NB4 (cell line): ENCODE data around the gene APOBEC3A.
"Not testable (repeated sequence)": the region's sequence is repeated elsewhere in the genome, so short reads cannot be mapped to it uniquely, and the experiment has no call there.

Source experiments
- MYC ChIP-seq: IDR thresholded peaks from 2 replicates; pipeline ENCODE4 v1.6.1; 2011; ENCODE audit warnings: low read depth, low read length
- POLR2A ChIP-seq: IDR thresholded peaks from 2 replicates; pipeline ENCODE4 v1.6.1; 2011; ENCODE audit warnings: mild to moderate bottlenecking; ENCODE audit not compliant: insufficient read length; ENCODE audit errors: extremely low read depth
- TF ChIP-seq, protein P1 (sequence below): IDR thresholded peaks from one replicate; pipeline ENCODE4 v1.5.1; 2012; ENCODE audit warnings: low read depth, low read length

DNA sequence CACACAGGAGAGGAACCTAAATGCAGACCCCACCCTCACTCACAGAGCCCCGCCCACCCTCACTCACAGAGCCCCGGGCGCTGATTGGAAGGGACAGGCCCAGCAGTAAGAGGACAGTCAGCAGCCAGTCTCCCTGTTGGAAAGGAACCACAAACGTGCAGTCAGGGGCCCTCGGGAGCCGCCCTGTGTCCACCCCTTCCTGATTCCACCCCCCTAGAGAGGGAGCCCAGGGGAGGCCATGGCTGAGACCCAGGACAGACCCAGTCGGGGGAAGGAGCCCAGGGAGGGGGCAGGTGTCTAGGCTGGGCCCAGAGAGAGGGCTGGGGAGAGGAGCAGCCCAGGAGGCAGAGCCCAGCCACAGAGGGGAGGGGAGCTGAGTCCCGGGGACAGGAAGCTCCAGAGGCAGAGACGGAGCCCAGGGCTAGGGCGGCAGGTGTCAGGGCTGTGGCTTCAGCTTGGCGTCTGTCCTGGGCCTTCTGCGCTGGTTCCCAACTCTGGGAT, 35.5 kb downstream of the APOBEC3A start:
- TF ChIP-seq POLR2A, MYC: not testable (repeated sequence)
- TF ChIP-seq, protein P1, sequence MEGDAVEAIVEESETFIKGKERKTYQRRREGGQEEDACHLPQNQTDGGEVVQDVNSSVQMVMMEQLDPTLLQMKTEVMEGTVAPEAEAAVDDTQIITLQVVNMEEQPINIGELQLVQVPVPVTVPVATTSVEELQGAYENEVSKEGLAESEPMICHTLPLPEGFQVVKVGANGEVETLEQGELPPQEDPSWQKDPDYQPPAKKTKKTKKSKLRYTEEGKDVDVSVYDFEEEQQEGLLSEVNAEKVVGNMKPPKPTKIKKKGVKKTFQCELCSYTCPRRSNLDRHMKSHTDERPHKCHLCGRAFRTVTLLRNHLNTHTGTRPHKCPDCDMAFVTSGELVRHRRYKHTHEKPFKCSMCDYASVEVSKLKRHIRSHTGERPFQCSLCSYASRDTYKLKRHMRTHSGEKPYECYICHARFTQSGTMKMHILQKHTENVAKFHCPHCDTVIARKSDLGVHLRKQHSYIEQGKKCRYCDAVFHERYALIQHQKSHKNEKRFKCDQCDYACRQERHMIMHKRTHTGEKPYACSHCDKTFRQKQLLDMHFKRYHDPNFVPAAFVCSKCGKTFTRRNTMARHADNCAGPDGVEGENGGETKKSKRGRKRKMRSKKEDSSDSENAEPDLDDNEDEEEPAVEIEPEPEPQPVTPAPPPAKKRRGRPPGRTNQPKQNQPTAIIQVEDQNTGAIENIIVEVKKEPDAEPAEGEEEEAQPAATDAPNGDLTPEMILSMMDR = not testable (repeated sequence)
